Stimulated activated CD8-positive, alpha-beta memory T cell treated with anti-CD3 and anti-CD28 coated beads, Interleukin-7, amount 100 ng/mL, for 1 hour (primary cell): ENCODE results near the gene PLAGL1.
"Not testable (repeated sequence)": the region's sequence is repeated elsewhere in the genome, so short reads cannot be mapped to it uniquely, and the experiment has no call there.

Experiments
- DNase-seq, 2 donors: peaks; one replicate each; pipeline ENCODE4 v3.0.0-alpha.2; 2020; ENCODE audit warnings: low read depth in 2 of 2

PLAGL1 gene

GRCh38 chr6:143939364-143939763 lies 68.7 kb downstream of the PLAGL1 start:
- DNase-seq, result no peak

GRCh38 chr6:143937668-143937970 lies 70.4 kb downstream of the PLAGL1 start:
- no peak for DNase-seq

- no peak for DNase-seq
Measured at GRCh38 chr6:143936778-143937667, 71.0 kb downstream of the PLAGL1 start.

- DNase-seq, result no peak
Measured at GRCh38 chr6:143936347-143936746, 71.7 kb downstream of the PLAGL1 start.

- no peak for DNase-seq
Measured at GRCh38 chr6:143934867-143935266, 73.2 kb downstream of the PLAGL1 start.

GRCh38 chr6:143934331-143934730 lies 73.7 kb downstream of the PLAGL1 start:
- DNase-seq, result no peak

GRCh38 chr6:143929975-143930374 lies 78.1 kb downstream of the PLAGL1 start:
- no peak for DNase-seq

- DNase-seq, result no peak
Measured at GRCh38 chr6:143928853-143929252, 79.2 kb downstream of the PLAGL1 start.

- DNase-seq, result not testable (repeated sequence)
Measured at GRCh38 chr6:143917026-143917425, 91.0 kb downstream of the PLAGL1 start.

GRCh38 chr6:143912671-143913070 lies 95.4 kb downstream of the PLAGL1 start:
- DNase-seq, result no peak

- DNase-seq, result no peak
Measured at GRCh38 chr6:143911028-143911427, 97.0 kb downstream of the PLAGL1 start.

GRCh38 chr6:143902827-143903226 lies 105.2 kb downstream of the PLAGL1 start:
- DNase-seq, result no peak

GRCh38 chr6:143901885-143902750 lies 105.9 kb downstream of the PLAGL1 start:
- DNase-seq, result no peak

- DNase-seq, result no peak
Measured at GRCh38 chr6:143900358-143900757, 107.7 kb downstream of the PLAGL1 start.

- DNase-seq, result no peak
Measured at GRCh38 chr6:143896126-143896860, 111.8 kb downstream of the PLAGL1 start.

- DNase-seq, result no peak
Measured at GRCh38 chr6:143894655-143895054, 113.4 kb downstream of the PLAGL1 start.
